Colonic mucosa (tissue), 4 donors: ENCODE data around the gene NTRK2. TPM values are rescaled to one million over a fixed set of nuclear protein-coding genes. Genes with fewer than 3 reads are reported as not detected.

Source experiments
- DNase-seq: peaks from one replicate; pipeline ENCODE4 v3.0.0-alpha.2; 2020
- H3K27ac ChIP-seq: fragments of 200-600 bp; one replicate; pipeline ENCODE4 v1.8.0; 2021
- H3K27me3 ChIP-seq: fragments of 200-600 bp; one replicate; pipeline ENCODE4 v1.8.0; 2021
- H3K36me3 ChIP-seq: fragments of 200-600 bp; one replicate; pipeline ENCODE4 v1.8.0; 2021
- H3K4me1 ChIP-seq: fragments of 200-600 bp; one replicate; pipeline ENCODE4 v1.8.0; 2021; ENCODE audit warnings: mild to moderate bottlenecking
- H3K4me3 ChIP-seq: fragments of 200-600 bp; one replicate; pipeline ENCODE4 v1.8.0; 2021
- H3K9ac ChIP-seq, 2 donors: one replicate each; pipeline ENCODE4 v1.7.0; 2013; ENCODE audit warnings: control low read depth in 2 of 2, low read depth in 2 of 2, low read length in 2 of 2
- H3K9me3 ChIP-seq: fragments of 200-600 bp; one replicate; pipeline ENCODE4 v1.8.0; 2021
- CTCF ChIP-seq: fragments of 200-600 bp; IDR thresholded peaks from one replicate; pipeline ENCODE4 v1.8.0; 2022; ENCODE audit warnings: antibody characterized with exemption, mild to moderate bottlenecking
- intact Hi-C: fragments of 100-400 bp; cut with DNase I; formaldehyde crosslinking; loops from one replicate; pipeline ENCODE4 v1.14.1; 2022
- total RNA-seq, 2 donors: library from RNA; stranded (reverse); fragmentation: NEBNext Ultra II Directional in 1 of 2; extraction: Animal tissue kit (Norgen Biotek cat#: 25700) in 1 of 2; gene quantifications; one replicate each; pipeline ENCODE4 v1.2.1, GENCODE V29; 2021
- donor health status: healthy.
- donor health status: DM: no; HTN: no; CAD: no.
- donor health status: DM: no; HTN: no; CAD: no.

NTRK2 gene
- total RNA-seq, 2 donors from 2014 or later: 0.52 to 2.3 TPM

- no peak for DNase-seq
- H3K27ac ChIP-seq: no peak overlapping the region
Measured at GRCh38 chr9:84990416-84990815, 320.9 kb downstream of the NTRK2 start.

GRCh38 chr9:84990850-84991513 lies 321.5 kb downstream of the NTRK2 start:
- TF ChIP-seq CTCF: no peak
- no peak for DNase-seq
- Histone ChIP-seq H3K9ac (no peak overlapping the region), H3K27ac (no peak overlapping the region), H3K4me1 (no peaks in the 10 kb centered on the region), H3K9me3 (no peaks in the 10 kb centered on the region), H3K4me3 (no peak overlapping the region), H3K36me3 (no peaks in the 10 kb centered on the region), H3K27me3 (no peaks in the 10 kb centered on the region)
- intact Hi-C loops: no loop called here

More at GRCh38 chr9:84990416-84990815, 320.9 kb downstream of the NTRK2 start:
- TF ChIP-seq CTCF: no peak
- intact Hi-C loops: no loop called here
- H3K9me3 ChIP-seq: no peaks in the 10 kb centered on the region
- no peaks in the 10 kb centered on the region for H3K4me1 ChIP-seq
- no peak overlapping the region for H3K4me3 ChIP-seq
- no peaks in the 10 kb centered on the region for H3K27me3 ChIP-seq
- H3K36me3 ChIP-seq: no peaks in the 10 kb centered on the region
- no peak overlapping the region for H3K9ac ChIP-seq

- Histone ChIP-seq H3K9ac (no peak overlapping the region), H3K27ac (no peak overlapping the region), H3K4me1 (no peaks in the 10 kb centered on the region), H3K9me3 (no peaks in the 10 kb centered on the region), H3K36me3 (no peaks in the 10 kb centered on the region), H3K27me3 (no peaks in the 10 kb centered on the region), H3K4me3 (no peak overlapping the region)
- TF ChIP-seq CTCF: no peak
- intact Hi-C loops: no loop called here
- no peak for DNase-seq
Measured at GRCh38 chr9:84991514-84991870, 322.0 kb downstream of the NTRK2 start.

- TF ChIP-seq CTCF: no peak
- intact Hi-C loops: no loop called here
- no peak overlapping the region for H3K4me3 ChIP-seq
- H3K27me3 ChIP-seq: no peaks in the 10 kb centered on the region
- H3K36me3 ChIP-seq: no peaks in the 10 kb centered on the region
- H3K9me3 ChIP-seq: no peaks in the 10 kb centered on the region
- H3K27ac ChIP-seq: no peak overlapping the region
- no peak for DNase-seq
- H3K4me1 ChIP-seq: no peaks in the 10 kb centered on the region
- no peak overlapping the region for H3K9ac ChIP-seq
Measured at GRCh38 chr9:84992381-84992780, 322.9 kb downstream of the NTRK2 start.

- no peak for DNase-seq
- Histone ChIP-seq H3K27ac (no peak overlapping the region), H3K4me3 (no peak overlapping the region), H3K9ac (no peak overlapping the region), H3K27me3 (no peaks in the 10 kb centered on the region), H3K36me3 (no peaks in the 10 kb centered on the region), H3K9me3 (no peaks in the 10 kb centered on the region), H3K4me1 (no peaks in the 10 kb centered on the region)
- intact Hi-C loops: no loop called here
- no peak for TF ChIP-seq CTCF
Measured at GRCh38 chr9:84993105-84993504, 323.6 kb downstream of the NTRK2 start.
